ENCODE measurements around the gene B3GALT6.

DNA sequence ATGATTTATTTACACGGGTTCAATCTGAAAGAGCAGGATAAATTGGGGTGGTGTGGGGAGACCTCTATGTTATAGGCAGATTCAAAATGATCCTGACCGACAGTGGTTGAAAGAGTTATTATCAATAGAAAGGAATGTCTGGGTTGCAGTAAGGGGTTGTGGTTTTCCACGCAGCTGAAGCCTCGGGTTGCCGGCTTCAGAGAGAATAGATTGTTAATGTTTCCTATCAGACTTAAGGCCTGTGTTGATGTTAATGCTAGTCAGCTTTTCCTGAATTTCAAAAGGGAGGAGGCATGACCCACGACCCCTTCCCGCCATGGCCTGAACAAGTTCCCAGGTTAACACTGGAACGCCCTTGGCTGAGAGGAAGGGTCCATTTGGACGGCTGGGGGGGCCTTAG, 43.8 kb downstream of the B3GALT6 start:
- TF ChIP-seq POLR2AphosphoS5 (IDR thresholded peaks at IDR 0.05; ENCODE audit: borderline replicate concordance, low read depth, low read length) (no peak), EZH2 (IDR thresholded peaks at IDR 0.05) (no peak), FOXP2 (optimal IDR thresholded peaks at IDR 0.05; ENCODE audit: control extremely low read depth, extremely low read length, insufficient read depth) (no peak)

Data from SK-N-MC (cell line).